Stimulated activated CD8-positive, alpha-beta memory T cell treated with anti-CD3 and anti-CD28 coated beads, Interleukin-4, amount 100 ng/mL, for 48 hours (primary cell): ENCODE results near the gene ERBB4.
"Not testable (repeated sequence)": the region's sequence is repeated elsewhere in the genome, so short reads cannot be mapped to it uniquely, and the experiment has no call there.

ENCODE experiments used
- DNase-seq: peaks from one replicate; pipeline ENCODE4 v3.0.0-alpha.2; 2020

Gene ERBB4

GRCh38 chr2:212284166-212284565 lies 254.4 kb downstream of the ERBB4 start:
- no peak for DNase-seq

- no peak for DNase-seq
These were observed 255.8 kb downstream of the ERBB4 start for GRCh38 chr2:212282671-212283261.

- DNase-seq: no peak
These were observed 261.8 kb downstream of the ERBB4 start for GRCh38 chr2:212276813-212277212.

- DNase-seq: no peak
These were observed 264.4 kb downstream of the ERBB4 start for GRCh38 chr2:212274215-212274614.

- DNase-seq: no peak
These were observed 267.0 kb downstream of the ERBB4 start for GRCh38 chr2:212271583-212271982.

- DNase-seq: no peak
These were observed 269.6 kb downstream of the ERBB4 start for GRCh38 chr2:212269005-212269404.

- no peak for DNase-seq
These were observed 272.3 kb downstream of the ERBB4 start for GRCh38 chr2:212266297-212266696.

- no peak for DNase-seq
These were observed 272.8 kb downstream of the ERBB4 start for GRCh38 chr2:212265777-212266176.

- no peak for DNase-seq
These were observed 274.4 kb downstream of the ERBB4 start for GRCh38 chr2:212264187-212264586.

- DNase-seq: no peak
These were observed 279.4 kb downstream of the ERBB4 start for GRCh38 chr2:212259226-212259625.

- no peak for DNase-seq
These were observed 284.3 kb downstream of the ERBB4 start for GRCh38 chr2:212254339-212254738.

GRCh38 chr2:212249451-212249850 lies 289.2 kb downstream of the ERBB4 start:
- DNase-seq: no peak

GRCh38 chr2:212245880-212246279 lies 292.7 kb downstream of the ERBB4 start:
- DNase-seq: no peak

- no peak for DNase-seq
These were observed 295.9 kb downstream of the ERBB4 start for GRCh38 chr2:212242724-212243123.

GRCh38 chr2:212238152-212238551 lies 300.4 kb downstream of the ERBB4 start:
- not testable (repeated sequence) for DNase-seq

- no peak for DNase-seq
These were observed 301.1 kb downstream of the ERBB4 start for GRCh38 chr2:212237350-212238095.

- no peak for DNase-seq
These were observed 309.8 kb downstream of the ERBB4 start for GRCh38 chr2:212228743-212229171.

GRCh38 chr2:212227755-212228154 lies 310.8 kb downstream of the ERBB4 start:
- DNase-seq: no peak

GRCh38 chr2:212226114-212226513 lies 312.5 kb downstream of the ERBB4 start:
- DNase-seq: no peak

GRCh38 chr2:212223696-212224095 lies 314.9 kb downstream of the ERBB4 start:
- no peak for DNase-seq

GRCh38 chr2:212213191-212213590 lies 325.4 kb downstream of the ERBB4 start:
- DNase-seq: no peak

GRCh38 chr2:212208467-212208866 lies 330.1 kb downstream of the ERBB4 start:
- no peak for DNase-seq

GRCh38 chr2:212197776-212198175 lies 340.8 kb downstream of the ERBB4 start:
- no peak for DNase-seq

GRCh38 chr2:212195626-212196025 lies 343.0 kb downstream of the ERBB4 start:
- DNase-seq: no peak

- no peak for DNase-seq
These were observed 344.2 kb downstream of the ERBB4 start for GRCh38 chr2:212194396-212194795.
